ENCODE results near the gene DENND4A.

Gene DENND4A

GRCh38 chr15:65758242-65758641 is 33.9 kb downstream of the DENND4A start:
- H3K4me3 ChIP-seq, result no peak overlapping the region
- TF ChIP-seq CTCF (IDR thresholded peaks at IDR 0.05), result no peak
- no peak overlapping the region for H3K27ac ChIP-seq
- no peak for DNase-seq (ENCODE audit: low spot score)

- no peak for DNase-seq (ENCODE audit: low spot score)
- Histone ChIP-seq H3K27ac (no peak overlapping the region), H3K4me3 (no peak overlapping the region)
- TF ChIP-seq CTCF (IDR thresholded peaks at IDR 0.05), result no peak
Measured at GRCh38 chr15:65757256-65757655, 34.8 kb downstream of the DENND4A start.

GRCh38 chr15:65752151-65752700 is 39.9 kb downstream of the DENND4A start:
- no peak for TF ChIP-seq CTCF (IDR thresholded peaks at IDR 0.05)
- DNase-seq (ENCODE audit: low spot score), result no peak
- no peak overlapping the region for H3K27ac ChIP-seq
- H3K4me3 ChIP-seq, result no peak overlapping the region

GRCh38 chr15:65751431-65751830 is 40.7 kb downstream of the DENND4A start:
- no peak for DNase-seq (ENCODE audit: low spot score)
- Histone ChIP-seq H3K27ac (no peak overlapping the region), H3K4me3 (no peak overlapping the region)
- no peak for TF ChIP-seq CTCF (IDR thresholded peaks at IDR 0.05)

GRCh38 chr15:65747265-65747664 is 44.8 kb downstream of the DENND4A start:
- no peak for DNase-seq (ENCODE audit: low spot score)
- Histone ChIP-seq H3K4me3 (no peak overlapping the region), H3K27ac (no peak overlapping the region)
- TF ChIP-seq CTCF (IDR thresholded peaks at IDR 0.05), result no peak

GRCh38 chr15:65743637-65744252 is 48.3 kb downstream of the DENND4A start:
- DNase-seq (ENCODE audit: low spot score), result no peak
- H3K27ac ChIP-seq, result no peak overlapping the region
- H3K4me3 ChIP-seq, result no peak overlapping the region
- TF ChIP-seq CTCF (IDR thresholded peaks at IDR 0.05), result no peak

GRCh38 chr15:65740148-65740547 is 51.9 kb downstream of the DENND4A start:
- H3K4me3 ChIP-seq, result no peak overlapping the region
- no peak overlapping the region for H3K27ac ChIP-seq
- no peak for DNase-seq (ENCODE audit: low spot score)
- no peak for TF ChIP-seq CTCF (IDR thresholded peaks at IDR 0.05)

All from coronary artery (tissue), 2 donors.